ENCODE results near the gene BTG2. TPM values are rescaled to one million over a fixed set of nuclear protein-coding genes. Genes with fewer than 3 reads are reported as not detected.

BTG2 gene
- total RNA-seq, 3 donors from 2014 or later, result 82.7 to 271 (median 102) TPM

DNA sequence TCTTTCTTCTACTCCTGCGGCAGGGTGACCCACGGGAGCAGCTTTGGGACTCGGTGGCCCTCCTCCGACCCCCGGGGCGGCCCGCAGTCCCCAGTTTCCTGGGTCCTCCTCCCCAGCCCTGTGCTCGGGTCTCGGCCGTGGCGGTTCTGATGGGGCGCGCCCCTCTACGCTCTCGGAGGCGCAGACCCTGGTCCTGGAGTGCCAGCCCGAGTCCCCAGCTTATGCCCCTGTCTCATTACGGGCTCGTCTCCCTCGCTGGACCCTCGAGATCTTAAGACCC lies 430 bp downstream of the BTG2 start:
- intact Hi-C loops (cut with DNase I; ENCODE audit: low total_unique reads), result no loop called here
- Histone ChIP-seq H3K27me3 (no peaks in the 10 kb centered on the region), H3K27ac (peak overlapping the region; percentile 91 to 98), H3K4me3 (peak overlapping the region; percentile 73 to 100 (median 85)), H3K36me3 (no peaks in the 10 kb centered on the region), H3K9me3 (no peaks in the 10 kb centered on the region), H3K4me1 (peaks cover 0 to 16% of the 10 kb centered on the region in 2 donors)
- TF ChIP-seq POLR2AphosphoS5 (IDR thresholded peaks at IDR 0.05), result no peak
- no peak for TF ChIP-seq POLR2A (IDR thresholded peaks at IDR 0.05)
- TF ChIP-seq, protein P1, sequence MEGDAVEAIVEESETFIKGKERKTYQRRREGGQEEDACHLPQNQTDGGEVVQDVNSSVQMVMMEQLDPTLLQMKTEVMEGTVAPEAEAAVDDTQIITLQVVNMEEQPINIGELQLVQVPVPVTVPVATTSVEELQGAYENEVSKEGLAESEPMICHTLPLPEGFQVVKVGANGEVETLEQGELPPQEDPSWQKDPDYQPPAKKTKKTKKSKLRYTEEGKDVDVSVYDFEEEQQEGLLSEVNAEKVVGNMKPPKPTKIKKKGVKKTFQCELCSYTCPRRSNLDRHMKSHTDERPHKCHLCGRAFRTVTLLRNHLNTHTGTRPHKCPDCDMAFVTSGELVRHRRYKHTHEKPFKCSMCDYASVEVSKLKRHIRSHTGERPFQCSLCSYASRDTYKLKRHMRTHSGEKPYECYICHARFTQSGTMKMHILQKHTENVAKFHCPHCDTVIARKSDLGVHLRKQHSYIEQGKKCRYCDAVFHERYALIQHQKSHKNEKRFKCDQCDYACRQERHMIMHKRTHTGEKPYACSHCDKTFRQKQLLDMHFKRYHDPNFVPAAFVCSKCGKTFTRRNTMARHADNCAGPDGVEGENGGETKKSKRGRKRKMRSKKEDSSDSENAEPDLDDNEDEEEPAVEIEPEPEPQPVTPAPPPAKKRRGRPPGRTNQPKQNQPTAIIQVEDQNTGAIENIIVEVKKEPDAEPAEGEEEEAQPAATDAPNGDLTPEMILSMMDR (IDR thresholded peaks at IDR 0.05), result no peak
- DNase-seq (ENCODE audit: low spot score in 2 of 2), result no peak

DNA sequence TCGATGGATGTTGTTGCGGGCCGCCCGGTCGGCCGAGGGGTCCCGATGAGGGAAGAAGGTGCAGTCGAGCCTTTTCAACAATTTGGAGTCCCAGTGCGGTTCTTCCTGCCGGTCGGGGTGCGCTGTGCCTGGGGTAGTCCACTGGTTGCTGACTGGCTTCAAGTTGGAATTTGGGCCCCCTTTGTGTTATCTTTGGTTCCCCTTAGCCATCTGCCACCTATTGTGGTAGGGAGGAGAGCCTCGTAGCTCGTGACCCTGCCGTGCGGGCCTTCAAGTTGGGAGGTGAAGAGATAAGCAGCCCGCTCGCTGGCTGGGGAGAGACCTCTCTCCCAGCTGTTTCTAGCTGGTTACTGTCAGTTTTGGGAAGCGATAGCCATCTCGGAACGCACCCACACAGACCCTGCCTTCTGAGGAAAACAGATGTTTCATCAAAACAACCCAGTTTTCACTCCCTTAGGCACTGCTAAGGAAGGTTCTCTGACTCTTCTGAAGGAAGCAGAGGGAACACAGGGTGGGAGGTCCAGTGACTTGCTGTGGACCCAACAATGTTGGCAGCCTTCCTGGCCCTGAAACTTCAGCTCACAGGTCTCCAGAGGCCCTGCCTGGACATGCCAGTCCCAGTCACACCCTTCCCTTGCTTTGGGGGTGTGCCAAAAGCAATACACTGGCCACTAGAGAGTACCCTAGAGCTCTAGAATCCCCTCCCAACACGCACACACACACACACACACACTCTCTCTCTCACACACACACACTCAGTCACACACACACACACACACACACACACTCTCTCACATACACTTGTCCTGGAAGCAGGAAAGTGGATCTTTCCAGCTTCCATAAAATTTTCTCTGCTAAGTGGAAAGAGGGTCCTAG lies 1.0 kb downstream of the BTG2 start:
- TF ChIP-seq, protein P1 (IDR thresholded peaks at IDR 0.05), result peak in 1 of 3 donors; percentile 29
- peak; percentile 31 to 76 (median 75) for TF ChIP-seq POLR2AphosphoS5 (IDR thresholded peaks at IDR 0.05)
- no peak for TF ChIP-seq POLR2A (IDR thresholded peaks at IDR 0.05)
- peak overlapping the region; percentile 91 to 98 for H3K27ac ChIP-seq
- DNase-seq (ENCODE audit: low spot score in 2 of 2), result peak; percentile 88 to 93
- no peaks in the 10 kb centered on the region for H3K9me3 ChIP-seq
- intact Hi-C loops (cut with DNase I; ENCODE audit: low total_unique reads), result no loop called here
- H3K4me3 ChIP-seq, result peak overlapping the region; percentile 73 to 100 (median 85)
- no peaks in the 10 kb centered on the region for H3K36me3 ChIP-seq
- no peaks in the 10 kb centered on the region for H3K27me3 ChIP-seq
- H3K4me1 ChIP-seq, result peaks cover 0 to 16% of the 10 kb centered on the region in 2 donors

DNA sequence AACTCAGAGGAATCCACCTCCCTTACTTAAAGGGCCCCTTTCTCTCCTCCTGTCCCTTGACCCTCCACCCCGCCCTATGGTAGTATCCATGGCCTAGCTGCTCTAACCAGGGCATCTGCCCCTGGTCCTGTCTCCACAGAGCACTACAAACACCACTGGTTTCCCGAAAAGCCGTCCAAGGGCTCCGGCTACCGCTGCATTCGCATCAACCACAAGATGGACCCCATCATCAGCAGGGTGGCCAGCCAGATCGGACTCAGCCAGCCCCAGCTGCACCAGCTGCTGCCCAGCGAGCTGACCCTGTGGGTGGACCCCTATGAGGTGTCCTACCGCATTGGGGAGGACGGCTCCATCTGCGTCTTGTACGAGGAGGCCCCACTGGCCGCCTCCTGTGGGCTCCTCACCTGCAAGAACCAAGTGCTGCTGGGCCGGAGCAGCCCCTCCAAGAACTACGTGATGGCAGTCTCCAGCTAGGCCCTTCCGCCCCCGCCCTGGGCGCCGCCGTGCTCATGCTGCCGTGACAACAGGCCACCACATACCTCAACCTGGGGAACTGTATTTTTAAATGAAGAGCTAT lies 1.7 kb downstream of the BTG2 start:
- TF ChIP-seq, protein P1 (IDR thresholded peaks at IDR 0.05), result no peak
- TF ChIP-seq POLR2A (IDR thresholded peaks at IDR 0.05) (no peak), POLR2AphosphoS5 (IDR thresholded peaks at IDR 0.05) (peak in 2 of 3 donors; percentile 23 to 52)
- Histone ChIP-seq H3K27ac (peak overlapping the region; percentile 91 to 98), H3K4me3 (peak overlapping the region; percentile 73 to 100 (median 85)), H3K36me3 (no peaks in the 10 kb centered on the region), H3K4me1 (peaks cover 0 to 16% of the 10 kb centered on the region in 2 donors), H3K27me3 (no peaks in the 10 kb centered on the region), H3K9me3 (no peaks in the 10 kb centered on the region)
- no peak for DNase-seq (ENCODE audit: low spot score in 2 of 2)
- intact Hi-C loops (cut with DNase I; ENCODE audit: low total_unique reads), result no loop called here

DNA sequence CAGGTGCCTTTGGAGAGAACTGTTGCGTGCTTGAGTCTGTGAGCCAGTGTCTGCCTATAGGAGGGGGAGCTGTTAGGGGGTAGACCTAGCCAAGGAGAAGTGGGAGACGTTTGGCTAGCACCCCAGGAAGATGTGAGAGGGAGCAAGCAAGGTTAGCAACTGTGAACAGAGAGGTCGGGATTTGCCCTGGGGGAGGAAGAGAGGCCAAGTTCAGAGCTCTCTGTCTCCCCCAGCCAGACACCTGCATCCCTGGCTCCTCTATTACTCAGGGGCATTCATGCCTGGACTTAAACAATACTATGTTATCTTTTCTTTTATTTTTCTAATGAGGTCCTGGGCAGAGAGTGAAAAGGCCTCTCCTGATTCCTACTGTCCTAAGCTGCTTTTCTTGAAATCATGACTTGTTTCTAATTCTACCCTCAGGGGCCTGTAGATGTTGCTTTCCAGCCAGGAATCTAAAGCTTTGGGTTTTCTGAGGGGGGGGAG lies 2.4 kb downstream of the BTG2 start:
- intact Hi-C loops (cut with DNase I; ENCODE audit: low total_unique reads), result no loop called here
- H3K4me1 ChIP-seq, result peaks cover 0 to 16% of the 10 kb centered on the region in 2 donors
- peak overlapping the region; percentile 62 to 98 for H3K27ac ChIP-seq
- peak overlapping the region; percentile 73 to 100 (median 85) for H3K4me3 ChIP-seq
- H3K27me3 ChIP-seq, result no peaks in the 10 kb centered on the region
- H3K9me3 ChIP-seq, result no peaks in the 10 kb centered on the region
- DNase-seq (ENCODE audit: low spot score in 2 of 2), result no peak
- H3K36me3 ChIP-seq, result no peaks in the 10 kb centered on the region
- TF ChIP-seq, protein P1 (IDR thresholded peaks at IDR 0.05), result no peak
- TF ChIP-seq POLR2AphosphoS5 (IDR thresholded peaks at IDR 0.05) (no peak), POLR2A (IDR thresholded peaks at IDR 0.05) (no peak)

Measured in breast epithelium (tissue), 4 donors.